Brain pericyte (primary cell): ENCODE data around the gene TCAP.

ENCODE experiments used
- DNase-seq: peaks from one replicate; pipeline ENCODE4 v3.0.0-alpha.2; 2012; ENCODE audit warnings: low read depth, low spot score

Gene TCAP, protein sequence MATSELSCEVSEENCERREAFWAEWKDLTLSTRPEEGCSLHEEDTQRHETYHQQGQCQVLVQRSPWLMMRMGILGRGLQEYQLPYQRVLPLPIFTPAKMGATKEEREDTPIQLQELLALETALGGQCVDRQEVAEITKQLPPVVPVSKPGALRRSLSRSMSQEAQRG

DNA sequence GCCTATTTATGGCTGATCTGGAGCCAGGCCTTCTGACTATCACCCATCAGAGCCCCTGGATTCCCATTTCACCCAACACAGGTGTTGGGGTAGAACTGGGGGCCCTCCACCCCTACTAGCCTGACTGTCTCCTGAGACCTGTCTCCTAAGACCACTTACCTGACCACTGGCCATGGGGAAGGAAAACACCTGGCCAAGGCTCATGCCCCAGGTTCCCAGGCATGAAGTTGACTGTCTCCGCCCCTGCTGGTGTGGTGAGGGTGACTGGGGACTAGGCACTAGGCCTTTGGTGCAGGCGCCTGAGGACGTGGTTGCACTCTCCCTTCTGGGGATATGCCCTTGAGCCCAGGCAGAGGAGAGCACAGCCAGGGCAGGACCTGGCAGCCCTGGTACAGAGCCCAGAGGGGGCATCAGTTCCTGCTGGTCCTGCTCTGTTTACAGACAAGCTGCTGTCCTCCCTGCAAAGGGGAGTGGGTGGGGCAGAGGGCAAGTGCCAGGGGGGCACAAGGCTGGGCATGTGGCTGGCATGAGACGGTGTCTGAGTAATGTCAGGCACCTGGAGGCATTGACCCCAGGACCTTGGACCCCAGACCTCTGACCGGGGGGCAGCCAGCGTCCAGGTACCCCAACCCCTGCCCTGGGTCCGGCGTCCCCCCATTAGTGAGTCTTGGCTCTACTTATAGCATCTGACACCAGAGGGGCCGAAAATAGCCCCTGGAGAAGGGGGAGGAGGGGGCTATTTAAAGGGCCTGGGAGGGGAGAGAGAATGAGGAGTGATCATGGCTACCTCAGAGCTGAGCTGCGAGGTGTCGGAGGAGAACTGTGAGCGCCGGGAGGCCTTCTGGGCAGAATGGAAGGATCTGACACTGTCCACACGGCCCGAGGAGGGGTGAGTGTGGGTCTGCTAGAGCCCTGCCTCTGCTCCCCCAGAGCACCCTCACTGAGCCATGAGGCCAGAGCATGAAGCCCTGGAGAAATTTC lies at the start of gene TCAP:
TSS of gene TCAP (plus strand) at position 769 of the 981 bp plus-strand sequence. CDS start at position 780, 11 bp downstream.
- DNase-seq, result no peak

DNA sequence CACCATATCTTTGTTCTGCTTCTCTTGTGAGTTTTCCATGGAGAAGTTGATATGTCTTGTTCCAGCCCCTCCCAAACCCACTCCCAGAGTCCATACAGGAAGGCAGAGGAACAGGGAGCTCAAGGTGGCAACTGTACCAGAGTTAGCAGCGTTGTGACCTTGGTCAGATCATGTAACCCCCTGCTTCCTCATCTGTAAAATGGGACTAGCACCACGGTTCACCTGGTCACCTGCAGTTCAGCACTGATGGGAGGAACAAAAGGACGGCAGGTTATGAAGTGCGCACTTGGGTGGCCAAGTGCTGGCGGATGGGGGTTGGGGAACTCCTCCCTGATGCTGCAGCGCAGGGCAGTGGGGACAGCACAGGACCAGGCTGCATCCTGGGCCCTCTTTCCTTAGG lies 49.7 kb upstream of the TCAP start:
- DNase-seq, result no peak

DNA sequence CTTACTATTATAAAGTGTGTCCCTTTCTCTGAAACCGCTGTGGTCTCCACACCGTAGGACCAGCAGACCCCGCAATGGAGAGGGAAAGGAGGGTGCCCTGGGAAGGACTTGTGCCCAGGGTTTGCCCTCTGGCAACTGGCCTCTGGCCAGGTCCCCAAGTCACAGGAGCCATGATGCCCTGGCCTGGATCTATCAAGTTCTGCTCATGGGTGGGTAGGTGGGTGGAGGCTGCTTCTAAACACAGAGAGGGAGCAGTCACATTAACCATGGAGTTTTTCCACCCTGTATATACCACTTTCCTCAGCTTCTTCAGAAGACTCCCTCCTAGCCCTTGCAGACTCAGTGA lies 48.1 kb upstream of the TCAP start:
- no peak for DNase-seq

DNA sequence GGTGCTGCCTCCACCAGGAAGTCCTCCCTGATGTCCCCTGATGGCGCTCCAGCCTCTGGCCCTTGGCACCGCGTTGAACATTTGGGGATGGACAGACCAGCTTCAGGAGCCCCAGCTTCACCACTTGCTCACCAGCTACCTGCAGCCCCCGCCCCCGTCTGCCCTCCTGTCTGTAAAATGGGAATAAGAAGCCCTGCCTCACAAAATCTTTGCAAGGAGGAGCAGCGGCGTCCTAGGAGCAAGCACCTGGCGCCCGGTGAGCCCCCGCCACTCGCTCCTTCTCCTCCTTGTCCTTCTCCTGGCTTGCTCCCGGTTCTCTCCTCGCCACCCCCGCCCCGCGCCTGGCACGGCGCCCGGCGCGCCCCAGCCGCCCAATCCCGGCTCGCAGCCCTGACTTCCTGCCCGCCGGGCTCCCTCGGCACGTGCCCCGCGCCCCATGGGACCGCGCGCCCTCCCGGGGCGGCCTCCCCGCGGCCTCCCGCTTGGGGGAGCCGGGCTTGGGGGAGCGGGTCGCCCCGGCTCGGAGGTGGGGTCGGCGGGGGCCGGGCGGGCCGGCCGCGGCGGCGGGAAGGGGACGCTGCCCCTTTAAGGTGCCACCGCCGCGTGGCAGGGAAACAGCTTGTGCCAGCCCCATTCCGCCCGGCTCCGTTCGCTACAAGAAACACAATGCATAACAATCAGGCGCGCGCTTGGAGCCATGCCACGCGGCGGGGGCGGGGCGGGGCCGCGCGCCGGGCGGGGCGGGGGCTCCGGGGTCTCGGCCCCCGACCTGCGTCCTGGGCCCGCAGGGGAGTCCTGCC lies 47.5 kb upstream of the TCAP start:
- no peak for DNase-seq

DNA sequence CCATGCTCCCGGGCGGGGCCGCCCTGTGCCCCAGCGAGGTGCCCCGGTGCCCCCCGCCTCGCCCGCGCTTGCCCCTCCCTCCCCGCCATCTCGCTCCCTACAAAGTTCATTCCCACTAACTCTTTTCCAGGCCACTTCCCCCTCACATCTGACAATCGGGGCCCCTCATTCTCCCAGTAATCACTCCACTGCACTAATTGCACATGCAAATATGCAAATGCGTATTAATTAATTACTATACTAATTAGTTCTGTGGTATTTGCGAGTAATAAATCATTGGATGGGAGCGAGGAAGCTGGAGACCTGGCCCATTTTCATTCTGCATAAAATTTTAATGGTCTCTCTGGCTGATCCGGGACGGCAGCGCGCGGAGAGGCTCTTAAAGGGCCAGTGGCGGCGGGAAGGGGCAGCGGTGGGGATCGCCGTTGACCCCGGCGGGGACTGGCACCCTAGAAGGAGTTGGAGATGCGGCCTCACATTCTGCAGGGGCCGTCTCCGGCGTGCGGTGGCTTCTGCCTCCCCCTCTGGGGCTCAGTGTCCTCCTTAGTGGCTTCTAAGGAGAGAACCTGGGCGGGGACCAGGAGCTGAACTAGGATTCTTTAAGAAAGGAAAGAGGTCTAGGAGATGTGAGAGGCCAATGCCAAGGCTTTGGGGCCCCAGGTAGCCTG lies 46.8 kb upstream of the TCAP start:
- DNase-seq, result no peak

DNA sequence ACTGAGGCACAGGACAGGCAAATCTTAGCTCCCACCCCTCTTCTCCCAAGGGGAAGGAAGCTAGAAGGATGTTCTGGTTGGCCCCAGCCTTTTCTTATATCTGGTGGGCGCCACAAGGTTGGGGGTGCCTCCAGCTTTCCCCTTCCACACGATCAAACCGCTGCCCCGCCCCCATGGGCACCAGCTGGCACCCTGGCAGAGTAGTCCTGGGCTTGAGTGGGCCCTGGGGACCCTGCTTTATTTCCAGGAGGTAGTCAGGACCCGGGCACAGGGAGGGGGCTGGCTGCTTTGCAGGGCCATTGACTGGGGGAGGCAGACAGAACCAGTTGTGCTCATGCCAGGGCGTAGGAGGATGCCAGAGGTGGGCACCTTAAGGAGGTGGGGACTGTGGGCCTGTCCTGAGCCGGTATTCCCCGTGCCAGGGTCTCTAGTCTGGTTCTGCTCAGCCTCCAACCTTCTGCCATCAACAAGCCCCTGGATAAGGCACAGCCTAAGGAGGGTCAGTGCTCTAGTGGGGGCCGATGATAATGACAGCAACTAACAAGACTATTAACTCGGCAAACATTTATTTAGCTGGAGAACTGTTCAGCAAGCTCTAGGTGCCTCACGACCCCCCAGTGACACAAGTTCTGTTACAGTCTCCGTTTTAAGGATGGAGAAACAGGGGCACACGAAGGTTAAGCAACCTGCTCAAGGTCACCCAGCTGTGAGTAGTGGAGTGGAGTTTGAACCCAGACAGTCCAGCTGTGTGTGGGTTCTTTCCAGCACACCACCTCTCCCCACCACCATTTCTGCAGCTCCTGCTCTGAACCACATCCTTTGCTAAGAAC lies 46.0 kb upstream of the TCAP start:
- no peak for DNase-seq

DNA sequence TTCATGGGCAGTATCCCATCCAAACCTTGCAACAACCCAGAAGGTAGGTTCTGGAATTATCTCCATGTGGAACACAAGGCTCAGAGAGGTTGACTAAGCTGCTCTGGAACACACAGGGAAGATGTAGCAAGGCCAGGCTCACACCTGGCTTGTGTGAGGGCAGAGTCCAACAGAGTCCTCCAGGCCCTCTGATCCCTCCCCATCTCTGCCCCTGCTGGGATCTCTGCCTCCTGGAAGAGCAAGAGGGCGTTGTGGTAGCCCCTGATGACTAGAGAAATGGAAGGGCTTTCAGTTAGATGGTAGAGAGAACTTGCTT lies 45.4 kb upstream of the TCAP start:
- DNase-seq, result no peak

DNA sequence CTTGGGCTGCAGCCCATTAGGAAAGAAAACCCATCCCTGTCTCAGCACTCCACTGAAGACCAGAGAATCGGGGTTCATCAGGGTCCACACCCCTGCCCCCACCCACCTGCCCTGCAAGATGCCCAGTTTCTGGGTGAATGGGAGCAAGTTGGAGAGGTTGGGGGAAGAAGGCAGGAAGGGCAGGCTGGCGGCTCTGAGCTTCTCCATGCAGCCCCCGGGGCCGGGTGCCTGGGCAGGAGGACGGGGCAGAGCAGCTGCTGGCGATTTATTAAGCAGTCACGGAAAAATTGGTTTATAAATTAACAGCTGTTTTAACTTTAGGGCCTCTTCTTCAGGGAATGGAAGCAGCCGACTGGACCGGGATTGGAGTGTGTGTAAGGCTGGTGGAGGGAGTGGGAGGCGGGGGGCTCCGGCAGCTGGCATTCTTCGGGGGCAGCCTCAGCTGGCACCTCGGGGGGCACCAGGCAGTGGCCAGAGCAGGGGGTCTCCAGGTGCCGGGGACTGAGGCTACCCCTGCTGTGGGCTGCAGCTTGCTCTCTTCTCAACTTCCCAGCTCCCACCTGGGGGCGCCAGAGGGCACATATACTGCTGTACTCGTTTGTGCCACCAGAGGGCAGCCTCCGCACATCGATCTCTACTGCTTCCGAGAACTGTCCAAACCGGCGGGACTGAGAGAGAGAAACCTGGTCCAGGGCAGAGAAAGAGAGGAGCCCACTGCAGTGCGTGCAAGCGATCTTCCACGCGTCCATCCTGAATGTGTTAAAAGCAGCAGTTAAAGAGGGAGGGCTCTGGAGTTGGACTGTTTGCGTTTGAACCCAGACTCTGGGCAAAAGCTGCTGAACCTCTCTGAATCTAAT lies 43.4 kb upstream of the TCAP start:
- DNase-seq, result peak; percentile 71

DNA sequence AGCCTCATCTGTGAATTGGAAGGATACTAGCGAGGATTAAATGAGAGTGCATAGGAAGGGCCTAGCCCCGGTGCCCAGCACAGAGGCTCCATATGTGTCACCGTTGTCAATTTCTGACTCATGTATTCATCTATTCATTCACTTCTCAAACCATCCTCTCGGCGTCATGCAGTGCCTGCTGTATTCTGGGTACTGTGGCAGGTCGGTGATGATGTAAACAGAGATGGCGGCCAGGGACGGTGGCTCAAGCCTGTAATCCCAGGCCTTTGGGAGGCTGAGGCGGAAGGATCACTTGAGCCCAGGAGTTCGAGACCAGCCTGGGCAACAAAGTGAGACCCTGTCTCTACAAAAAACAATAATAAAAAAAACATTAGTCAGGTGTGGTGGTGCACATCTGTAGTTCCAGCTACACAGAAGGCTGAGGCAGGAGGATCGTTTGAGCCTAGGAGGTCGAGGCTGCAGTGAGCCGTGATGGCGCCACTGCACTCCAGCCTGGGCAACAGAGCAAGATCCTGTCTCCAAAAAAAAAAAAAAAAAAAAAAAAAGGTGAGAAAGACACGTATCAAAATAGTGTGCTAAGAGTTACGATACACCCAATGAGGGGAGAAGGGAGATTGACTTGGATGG lies 42.7 kb upstream of the TCAP start:
- no peak for DNase-seq

DNA sequence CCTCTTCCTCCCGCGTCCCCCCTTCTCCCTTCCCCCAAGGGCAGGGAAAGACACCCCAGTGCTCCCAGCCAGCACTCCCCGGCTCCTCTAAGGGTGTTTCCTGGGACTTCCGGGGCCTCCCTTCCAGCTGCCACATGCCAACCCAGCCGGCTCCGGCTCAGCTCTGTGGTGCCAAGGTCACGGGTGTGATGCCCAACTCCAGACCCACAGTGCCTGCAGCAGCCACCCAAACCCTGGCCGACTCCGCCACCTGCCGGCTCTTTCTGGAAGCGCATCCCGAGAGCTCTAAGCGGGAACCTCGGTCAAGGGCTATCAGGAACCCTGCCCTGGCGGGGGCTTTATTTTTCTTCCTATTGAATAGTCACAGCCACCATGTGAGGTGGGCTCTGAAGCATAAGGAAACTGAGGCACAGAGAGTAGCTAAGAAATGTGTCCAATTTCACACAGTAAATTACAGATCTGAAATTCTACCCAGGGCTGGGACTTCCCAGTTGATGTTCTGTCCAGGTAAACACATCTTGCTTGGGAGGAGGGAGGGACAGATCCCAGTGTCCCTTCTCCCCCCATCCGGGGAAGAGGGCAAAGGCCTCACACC lies 41.7 kb upstream of the TCAP start:
- DNase-seq, result no peak

DNA sequence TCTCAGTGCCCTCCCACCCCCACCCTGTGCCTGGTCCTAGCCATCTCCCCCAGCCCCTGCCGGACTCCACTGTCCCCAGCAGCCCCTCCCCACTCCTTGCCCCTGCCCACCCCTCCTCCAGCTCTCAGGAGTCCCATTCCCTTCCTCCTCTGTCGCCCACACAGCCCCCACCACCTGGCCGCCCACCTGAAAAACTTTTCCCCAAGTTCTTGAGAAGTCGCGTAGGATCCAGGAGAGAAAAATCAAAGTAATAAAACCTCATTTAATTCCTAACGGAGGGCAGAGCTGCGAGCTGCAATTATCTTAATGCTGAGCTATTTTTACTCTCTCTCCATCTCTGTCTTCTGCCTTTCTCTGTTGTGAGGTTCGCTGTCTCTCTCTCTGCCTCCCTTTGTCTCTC lies 40.8 kb upstream of the TCAP start:
- no peak for DNase-seq

DNA sequence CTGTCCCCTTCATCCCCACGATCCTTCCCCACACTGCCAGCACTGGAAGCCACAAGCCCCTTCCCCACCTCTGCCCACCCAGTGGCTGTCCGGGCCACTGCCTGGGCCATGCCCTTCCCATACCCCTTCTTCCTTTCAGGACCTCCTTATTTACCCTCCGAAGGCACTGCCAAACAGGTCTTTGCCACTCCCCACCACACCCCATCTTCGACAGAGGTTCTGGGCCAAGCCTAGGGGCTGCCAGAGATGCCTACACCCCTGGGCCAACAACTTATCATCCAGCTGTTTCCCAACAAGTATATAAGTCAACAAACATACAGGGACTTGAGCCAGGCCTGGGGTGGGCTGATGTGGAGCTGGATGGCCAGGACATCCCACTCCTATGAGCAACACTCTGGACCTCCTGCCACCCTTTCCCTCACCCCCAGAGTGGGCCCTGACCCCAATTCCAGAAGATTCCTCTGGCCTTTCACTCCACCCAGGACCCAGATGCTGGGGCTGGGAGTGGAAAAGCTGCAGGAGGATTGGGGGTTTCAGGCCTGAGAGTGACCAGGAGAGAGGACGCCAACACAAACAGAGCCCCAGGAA lies 39.9 kb upstream of the TCAP start:
- no peak for DNase-seq

DNA sequence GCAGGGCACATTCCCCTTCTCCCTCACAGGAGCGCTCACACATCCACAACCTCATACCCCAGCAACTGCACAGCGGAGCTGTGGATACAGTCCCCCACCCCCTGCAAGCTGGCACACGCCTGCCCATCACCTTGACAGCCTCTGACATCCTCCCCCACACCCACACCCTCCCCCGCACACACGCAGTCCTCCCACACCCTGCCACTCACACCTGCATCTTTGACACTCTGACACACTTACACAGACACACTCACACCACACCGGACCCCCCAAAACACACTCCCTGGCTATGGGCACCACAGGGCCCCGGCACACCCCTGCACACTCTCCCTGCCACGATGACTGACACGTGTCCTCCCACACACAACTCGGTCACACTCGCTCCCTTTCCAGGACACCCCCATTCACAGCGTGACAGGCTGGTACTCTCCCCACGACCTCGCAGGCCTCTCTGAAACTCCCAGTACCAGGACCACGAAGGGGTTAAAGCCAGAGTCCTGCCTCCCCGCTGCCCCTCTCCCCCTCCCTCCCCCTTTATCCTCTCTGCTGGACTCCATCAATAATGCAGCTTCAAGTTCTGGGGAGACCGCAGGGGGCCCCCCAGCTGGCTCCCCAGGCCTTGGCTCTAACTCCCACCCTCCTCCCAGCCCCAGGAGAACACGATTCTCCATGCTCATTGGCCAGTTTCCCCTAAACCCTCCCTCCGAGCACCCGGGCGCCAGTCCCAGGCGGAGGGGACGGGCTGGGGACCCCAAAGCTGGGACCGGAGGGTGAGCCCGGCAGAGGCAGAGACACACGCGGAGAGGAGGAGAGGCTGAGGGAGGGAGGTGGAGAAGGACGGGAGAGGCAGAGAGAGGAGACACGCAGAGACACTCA lies 38.7 kb upstream of the TCAP start, which contains the start of gene PPP1R1B:
TSS of gene PPP1R1B (plus strand) at position 782 of the 876 bp plus-strand sequence. CDS start 441 bp downstream, outside the sequence.
- DNase-seq, result no peak

DNA sequence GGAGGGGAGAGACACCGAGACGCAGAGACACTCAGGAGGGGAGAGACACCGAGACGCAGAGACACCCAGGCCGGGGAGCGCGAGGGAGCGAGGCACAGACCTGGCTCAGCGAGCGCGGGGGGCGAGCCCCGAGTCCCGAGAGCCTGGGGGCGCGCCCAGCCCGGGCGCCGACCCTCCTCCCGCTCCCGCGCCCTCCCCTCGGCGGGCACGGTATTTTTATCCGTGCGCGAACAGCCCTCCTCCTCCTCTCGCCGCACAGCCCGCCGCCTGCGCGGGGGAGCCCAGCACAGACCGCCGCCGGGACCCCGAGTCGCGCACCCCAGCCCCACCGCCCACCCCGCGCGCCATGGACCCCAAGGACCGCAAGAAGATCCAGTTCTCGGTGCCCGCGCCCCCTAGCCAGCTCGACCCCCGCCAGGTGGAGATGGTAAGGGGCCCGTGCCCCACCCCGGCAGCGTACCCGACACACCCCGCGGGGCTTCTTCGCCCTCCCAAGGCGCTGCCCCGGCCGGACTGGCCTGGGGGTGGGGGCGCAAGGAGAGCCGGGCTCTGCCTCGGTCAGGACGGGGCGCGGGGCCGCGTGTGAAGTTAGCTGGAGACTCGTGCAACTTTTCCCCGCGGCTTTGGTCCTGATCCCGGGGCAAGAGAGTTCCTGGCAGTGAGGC lies 38.0 kb upstream of the TCAP start:
- DNase-seq, result no peak

DNA sequence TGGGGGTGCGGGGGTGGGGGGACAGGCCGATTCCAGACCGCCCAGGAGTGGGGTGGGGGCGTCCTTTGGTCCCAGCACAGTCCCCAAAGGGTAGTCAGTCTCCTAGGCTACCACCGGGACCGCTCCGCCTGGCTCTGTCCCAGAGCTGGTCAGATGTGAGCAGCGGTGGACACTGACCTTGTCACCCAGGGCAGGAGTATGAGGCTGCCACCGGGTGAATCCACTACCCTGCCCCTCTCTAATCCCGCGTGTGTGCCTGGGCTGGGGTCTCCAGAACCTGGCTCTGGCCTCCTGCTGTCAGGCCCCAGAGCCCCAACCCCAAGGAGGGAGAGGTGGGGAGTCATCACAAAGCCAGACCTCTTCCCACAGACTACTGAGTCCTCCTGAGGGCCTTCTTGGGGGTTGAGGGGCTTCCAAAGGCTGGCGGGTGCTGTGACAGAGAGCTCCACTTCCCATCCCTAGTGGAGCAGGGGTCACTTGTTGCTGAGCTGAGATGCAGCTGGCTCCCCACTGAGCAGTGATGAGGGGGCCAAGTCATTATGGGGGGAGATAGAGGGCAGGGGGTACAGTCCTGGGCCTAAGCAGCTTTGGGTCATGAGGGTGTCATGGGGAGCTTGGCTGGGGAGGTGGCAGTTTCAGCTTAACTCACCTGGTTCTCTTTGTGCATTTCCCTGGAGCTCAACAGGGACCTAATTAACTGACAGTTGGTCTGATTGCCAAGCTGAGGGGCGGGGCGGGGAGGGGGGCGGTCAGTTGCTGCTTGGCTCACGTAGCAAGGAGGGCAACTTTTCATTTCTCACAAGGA lies 37.2 kb upstream of the TCAP start:
- no peak for DNase-seq
